HCT116 (cell line): ENCODE data around the gene CASP9. TPM values are rescaled to one million over a fixed set of nuclear protein-coding genes. Genes with fewer than 3 reads are reported as not detected.

ENCODE experiments used
- ATAC-seq: fragments of 200-7000 bp; cut with Tn5 transposase; 2 replicates; pipeline ENCODE4 v1.9.1; 2020; ENCODE audit warnings: mild to moderate bottlenecking, moderate library complexity
- BruUV-seq: library from RNA; stranded (reverse); fragments of 400-500 nt; replicated peaks from 2 replicates; lab custom pipeline; 2021; lab: Mats Ljungman, UMichigan
- CTCF ChIA-PET: fragments of 300-600 bp; sonication (Branson Sonifier 250); formaldehyde crosslinking; loops from one replicate; lab custom pipeline; 2021; ENCODE audit warnings: antibody characterized with exemption; lab: Charles Lee
- POLR2A ChIA-PET: fragments of 300-600, 350-600 bp; sonication (Branson Sonifier 250); formaldehyde crosslinking; loops from one replicate; lab custom pipeline; 2021; ENCODE audit warnings: antibody characterized with exemption; lab: Charles Lee
- RAD21 ChIA-PET, 2 experiments: fragments of 300-600 bp; sonication (Branson Sonifier 250); formaldehyde crosslinking; loops; one replicate each; lab custom pipeline; 2023; ENCODE audit warnings: low total read pairs in 2 of 2; ENCODE audit not compliant: uncharacterized antibody in 2 of 2, unreplicated experiment in 2 of 2, low non-redundant PET in 1 of 2; lab: Charles Lee
- DNase-seq: peaks from one replicate; pipeline ENCODE4 v3.0.0-alpha.2; 2010; ENCODE audit warnings: low read depth, low spot score
- H2AFZ ChIP-seq: fragments of 200-600 bp; shearing (Covaris generic), sonication (generic); 2 replicates; pipeline ENCODE4 v1.6.1; 2017; ENCODE audit warnings: low read depth, mixed run types, mixed read lengths, antibody characterized with exemption, low read length; ENCODE audit not compliant: poor library complexity, severe bottlenecking
- H3K27ac ChIP-seq: 2 replicates; pipeline ENCODE4 v1.5.1; 2012; ENCODE audit warnings: low read depth, low read length
- H3K27me3 ChIP-seq: fragments of 200-600 bp; sonication (generic); 2 replicates; pipeline ENCODE4 v1.6.1; 2016; ENCODE audit warnings: mixed run types, low read length, mixed read lengths; ENCODE audit not compliant: insufficient read depth
- H3K36me3 ChIP-seq, 2 experiments: fragments of 200-500 bp in 1 of 2; fragments of 200-600 bp in 1 of 2; sonication (Bioruptor generic) in 1 of 2; sonication (generic) in 1 of 2; 2 replicates each; pipeline versions ENCODE4 v1.5.1 to v1.6.1; 2014 to 2016; ENCODE audit warnings: low read length in 2 of 2, inconsistent platforms in 1 of 2, mixed read lengths in 1 of 2, mixed run types in 1 of 2; ENCODE audit not compliant: insufficient read depth in 2 of 2, control insufficient read depth in 1 of 2
- H3K4me1 ChIP-seq, 2 experiments: fragments of 200-600 bp in 1 of 2; sonication (generic) in 1 of 2; 2 replicates each; pipeline versions ENCODE4 v1.5.1 to v1.6.1; 2012 to 2017; ENCODE audit warnings: low read length in 2 of 2, inconsistent platforms in 1 of 2, mild to moderate bottlenecking in 1 of 2, mixed read lengths in 1 of 2, mixed run types in 1 of 2, moderate library complexity in 1 of 2; ENCODE audit not compliant: insufficient read depth in 2 of 2, control insufficient read depth in 1 of 2
- H3K4me2 ChIP-seq: fragments of 200-600 bp; sonication (generic); 2 replicates; pipeline ENCODE4 v1.6.1; 2017; ENCODE audit warnings: mixed run types, low read length, mixed read lengths
- H3K4me3 ChIP-seq, 2 experiments: fragments of 200-600 bp in 1 of 2; sonication (generic) in 1 of 2; replicated peaks in 1 of 2; 2 replicates each; pipeline ENCODE4 v1.5.1; 2011 to 2016; ENCODE audit warnings: low read length in 2 of 2, control low read depth in 1 of 2, low read depth in 1 of 2, mild to moderate bottlenecking in 1 of 2, mixed read lengths in 1 of 2, mixed run types in 1 of 2
- H3K79me2 ChIP-seq: fragments of 200-600 bp; sonication (generic); 2 replicates; pipeline ENCODE4 v1.6.1; 2017; ENCODE audit warnings: mild to moderate bottlenecking, mixed run types, low read length, moderate library complexity, mixed read lengths; ENCODE audit not compliant: insufficient read depth
- H3K9ac ChIP-seq: fragments of 200-600 bp; sonication (generic); 2 replicates; pipeline ENCODE4 v1.6.1; 2016; ENCODE audit warnings: low read length, mixed read lengths
- H3K9me2 ChIP-seq: fragments of 200-600 bp; sonication (generic), shearing (Covaris generic); 2 replicates; pipeline ENCODE4 v1.6.1; 2017; ENCODE audit warnings: mixed run types, mild to moderate bottlenecking, moderate library complexity; ENCODE audit not compliant: insufficient read depth
- H3K9me3 ChIP-seq, 2 experiments: fragments of 200-500 bp in 1 of 2; fragments of 200-600 bp in 1 of 2; sonication (Bioruptor generic) in 1 of 2; sonication (generic) in 1 of 2; 2 replicates each; pipeline ENCODE4 v1.6.1; 2014 to 2017; ENCODE audit warnings: low read length in 2 of 2, mixed read lengths in 2 of 2, inconsistent platforms in 1 of 2, low read depth in 1 of 2, mild to moderate bottlenecking in 1 of 2, mixed run types in 1 of 2, moderate library complexity in 1 of 2; ENCODE audit not compliant: control insufficient read depth in 1 of 2, insufficient read depth in 1 of 2
- H4K20me1 ChIP-seq: fragments of 200-600 bp; sonication (generic), shearing (Covaris generic); 2 replicates; pipeline ENCODE4 v1.6.1; 2017; ENCODE audit warnings: mixed run types, mild to moderate bottlenecking, moderate library complexity; ENCODE audit not compliant: insufficient read depth
- ELF1 ChIP-seq: IDR thresholded peaks from 2 replicates; pipeline ENCODE4 v1.6.1; 2012; ENCODE audit warnings: low read depth, borderline replicate concordance
- FOSL1 ChIP-seq: IDR thresholded peaks from 2 replicates; pipeline ENCODE4 v1.6.1; 2012; ENCODE audit warnings: low read depth
- POLR2A ChIP-seq: IDR thresholded peaks from 2 replicates; pipeline ENCODE4 v1.7.0; 2011; ENCODE audit warnings: borderline replicate concordance; ENCODE audit not compliant: insufficient read depth, insufficient read length; ENCODE audit errors: extremely low read depth
- POLR2AphosphoS5 ChIP-seq: IDR thresholded peaks from 2 replicates; pipeline ENCODE4 v1.6.1; 2011; ENCODE audit warnings: mild to moderate bottlenecking, low read depth, low read length, moderate library complexity
- RAD21 ChIP-seq: IDR thresholded peaks from 2 replicates; pipeline ENCODE4 v1.6.1; 2012; ENCODE audit warnings: low read depth, mild to moderate bottlenecking
- SP1 ChIP-seq: IDR thresholded peaks from 2 replicates; pipeline ENCODE4 v1.6.1; 2012; ENCODE audit warnings: low read depth
- SRF ChIP-seq: IDR thresholded peaks from 2 replicates; pipeline ENCODE4 v1.6.1; 2012; ENCODE audit warnings: low read depth
- ZNF274 ChIP-seq: fragments of 200-500 bp; sonication (Bioruptor generic); IDR thresholded peaks from 2 replicates; pipeline ENCODE4 v1.6.1; 2014; ENCODE audit warnings: mild to moderate bottlenecking, low read depth, low read length, inconsistent platforms
- intact Hi-C: fragments of 100-400 bp; cut with micrococcal nuclease; formaldehyde crosslinking; loops from 2 replicates; pipeline ENCODE4 v1.10.0; 2022
- total RNA-seq: library from RNA; stranded (reverse); gene quantifications from one replicate; pipeline ENCODE4 v1.2.1, GENCODE V29; 2021; ENCODE audit not compliant: unreplicated experiment

The CASP9 gene
- total RNA-seq, 1 experiment from 2014 or later = 10.6 TPM

DNA sequence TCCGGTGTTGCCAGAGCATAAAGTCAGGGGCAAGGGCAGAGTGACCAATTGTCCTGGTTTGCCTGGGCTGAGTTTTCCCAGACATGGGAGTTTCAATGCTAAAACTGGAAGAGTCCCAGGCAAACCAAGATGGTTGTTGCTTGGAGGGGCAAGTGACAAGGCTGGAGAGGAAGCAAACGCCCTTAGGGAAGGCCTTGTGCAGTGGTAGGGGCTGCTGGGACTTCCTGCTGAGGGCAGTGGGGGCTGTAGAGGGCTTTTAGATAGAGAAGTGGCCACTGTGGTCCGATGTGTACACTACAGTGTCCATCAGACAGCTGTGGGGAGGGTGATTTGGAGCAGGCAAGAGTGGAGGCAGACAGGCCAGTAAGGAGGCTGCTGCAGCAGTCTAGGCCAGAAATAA is 74.4 kb downstream of the CASP9 start:
- Histone ChIP-seq H3K27me3 (no peaks in the 10 kb centered on the region), H2AFZ (no peak overlapping the region), H3K79me2 (no peaks in the 10 kb centered on the region), H3K4me3 (no peak overlapping the region), H3K4me1 (no peaks in the 10 kb centered on the region)
- intact Hi-C loops = no loop called here
- CTCF ChIA-PET = no interaction called here
- POLR2A ChIA-PET = no interaction called here
- TF ChIP-seq SP1 (no peak), ZNF274 (no peak), RAD21 (no peak)
- TF ChIP-seq, all 23 proteins: peak for 0
- no peak for DNase-seq
- RAD21 ChIA-PET = no interaction called here
- no TSS peak for BruUV-seq
- H3K27ac ChIP-seq = no peak overlapping the region
- no peak overlapping the region for H3K9ac ChIP-seq
- ATAC-seq = no peak
- no peaks in the 10 kb centered on the region for H3K9me2 ChIP-seq
- H3K4me2 ChIP-seq = no peak overlapping the region
- H3K36me3 ChIP-seq = no peaks in the 10 kb centered on the region
- H4K20me1 ChIP-seq = no peaks in the 10 kb centered on the region
- H3K9me3 ChIP-seq = peaks cover 0 to 3% of the 10 kb centered on the region in 2 experiments; a peak in 1 of 4 replicates

DNA sequence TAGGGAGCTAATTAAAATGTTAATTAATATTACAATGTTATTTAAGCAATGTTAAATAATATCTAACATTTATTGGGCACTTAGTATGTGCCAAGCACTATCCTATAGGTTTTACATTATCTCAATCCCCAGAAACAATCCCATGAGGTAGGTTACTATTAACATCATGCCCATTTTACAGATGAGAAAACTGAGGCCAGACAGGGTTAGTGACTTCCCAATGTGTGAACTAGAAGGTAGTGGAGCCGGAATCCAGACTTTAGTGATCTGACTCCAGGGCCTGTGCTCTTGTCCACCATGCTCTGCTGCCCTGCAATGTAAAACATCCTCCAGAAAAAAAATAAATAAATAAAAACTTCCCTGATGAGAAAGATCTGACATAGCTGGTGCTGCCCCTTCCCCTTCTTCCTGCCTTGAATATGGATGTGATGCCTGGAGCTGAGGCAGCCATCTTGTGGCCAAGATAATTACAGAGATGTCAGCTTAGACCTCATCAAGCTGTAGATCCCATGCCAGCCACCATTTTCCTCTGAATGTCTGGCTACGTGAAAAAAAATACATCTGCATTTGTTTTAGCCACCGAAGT is 75.0 kb downstream of the CASP9 start:
- Histone ChIP-seq H3K9me3 (peaks cover 0 to 3% of the 10 kb centered on the region in 2 experiments; a peak in 1 of 4 replicates), H2AFZ (no peak overlapping the region)
- TF ChIP-seq POLR2AphosphoS5 (no peak), ELF1 (no peak), FOSL1 (no peak), SRF (no peak), POLR2A (no peak)
- TF ChIP-seq, all 23 proteins: peak for 0
- Histone ChIP-seq H3K4me2 (no peak overlapping the region), H3K27me3 (no peaks in the 10 kb centered on the region), H3K9ac (no peak overlapping the region), H3K36me3 (no peaks in the 10 kb centered on the region), H3K9me2 (no peaks in the 10 kb centered on the region), H3K4me1 (no peaks in the 10 kb centered on the region), H4K20me1 (no peaks in the 10 kb centered on the region), H3K79me2 (no peaks in the 10 kb centered on the region), H3K4me3 (no peak overlapping the region), H3K27ac (no peak overlapping the region)
- ATAC-seq (no peak), DNase-seq (no peak)
- ChIA-PET POLR2A (no interaction called here), CTCF (interaction anchor here (1.2 kb wide), 1 partner anchor 16 kb away, joined by 3 read pairs; no protein-coding TSS in a partner anchor), RAD21 (no interaction called here)
- BruUV-seq = no TSS peak
- intact Hi-C loops = no loop called here
